ENCODE data around the gene EP400.
A peak's percentile ranks its signal among the peaks of the same experiment; 100 is the strongest.

Gene EP400

GRCh38 chr12:131963381-131963780 lies 13.6 kb downstream of the EP400 start:
- Histone ChIP-seq H3K4me3 (ENCODE audit: control insufficient read depth in 1 of 7, extremely low read depth in 1 of 7, insufficient read depth in 4 of 7, low read depth in 2 of 7, low read length in 6 of 7) (no peak overlapping the region), H3K4me1 (ENCODE audit: control extremely low read depth in 1 of 4, control insufficient read depth in 4 of 4, insufficient read depth in 4 of 4, low read length in 3 of 4) (peaks cover 0 to 2% (median 1%) of the 10 kb centered on the region in 4 experiments), H3K27me3 (replicated peaks in 2 of 5; ENCODE audit: control insufficient read depth in 4 of 5, insufficient read depth in 5 of 5, low read length in 4 of 5) (no peaks in the 10 kb centered on the region), H3K27ac (ENCODE audit: insufficient read depth in 1 of 2, low read depth in 1 of 2, low read length in 2 of 2, poor library complexity in 1 of 2, severe bottlenecking in 2 of 2) (no peak overlapping the region), H3K9me3 (ENCODE audit: control extremely low read depth in 1 of 5, control insufficient read depth in 4 of 5, insufficient read depth in 2 of 5, low read depth in 1 of 5, low read length in 4 of 5) (no peaks in the 10 kb centered on the region), H3K36me3 (ENCODE audit: control insufficient read depth in 4 of 4, insufficient read depth in 4 of 4, low read length in 3 of 4) (peaks cover 6 to 38% (median 15%) of the 10 kb centered on the region in 4 experiments)
- POLR2A ChIA-PET, result no interaction called here
- CTCF ChIA-PET, result interaction anchor here (0.5 to 1.2 kb wide), 2 partner anchors 10 to 11 kb away, joined by 3 to 4 read pairs; no protein-coding TSS in a partner anchor
- DNase-seq, result no peak
- WGBS (ENCODE audit: insufficient coverage), result 74% methylated on average over 3 of the region's 4 CpGs

- ChIA-PET POLR2A (no interaction called here), CTCF (no interaction called here)
- Histone ChIP-seq H3K4me1 (ENCODE audit: control extremely low read depth in 1 of 4, control insufficient read depth in 4 of 4, insufficient read depth in 4 of 4, low read length in 3 of 4) (peaks cover 0 to 2% (median 1%) of the 10 kb centered on the region in 4 experiments), H3K27me3 (replicated peaks in 2 of 5; ENCODE audit: control insufficient read depth in 4 of 5, insufficient read depth in 5 of 5, low read length in 4 of 5) (no peaks in the 10 kb centered on the region), H3K36me3 (ENCODE audit: control insufficient read depth in 4 of 4, insufficient read depth in 4 of 4, low read length in 3 of 4) (peaks cover 6 to 30% (median 12%) of the 10 kb centered on the region in 4 experiments), H3K27ac (ENCODE audit: insufficient read depth in 1 of 2, low read depth in 1 of 2, low read length in 2 of 2, poor library complexity in 1 of 2, severe bottlenecking in 2 of 2) (no peak overlapping the region), H3K4me3 (ENCODE audit: control insufficient read depth in 1 of 7, extremely low read depth in 1 of 7, insufficient read depth in 4 of 7, low read depth in 2 of 7, low read length in 6 of 7) (no peak overlapping the region), H3K9me3 (ENCODE audit: control extremely low read depth in 1 of 5, control insufficient read depth in 4 of 5, insufficient read depth in 2 of 5, low read depth in 1 of 5, low read length in 4 of 5) (no peaks in the 10 kb centered on the region)
- no peak for DNase-seq
- no CpG with 5 or more reads among the region's 2 CpGs for WGBS (ENCODE audit: insufficient coverage)
Observed at GRCh38 chr12:131965073-131965472, 15.3 kb downstream of the EP400 start.

- no peak overlapping the region for H3K27ac ChIP-seq (ENCODE audit: insufficient read depth in 1 of 2, low read depth in 1 of 2, low read length in 2 of 2, poor library complexity in 1 of 2, severe bottlenecking in 2 of 2)
- peaks cover 0 to 9% (median 2%) of the 10 kb centered on the region in 4 experiments for H3K4me1 ChIP-seq (ENCODE audit: control extremely low read depth in 1 of 4, control insufficient read depth in 4 of 4, insufficient read depth in 4 of 4, low read length in 3 of 4)
- H3K9me3 ChIP-seq (ENCODE audit: control extremely low read depth in 1 of 5, control insufficient read depth in 4 of 5, insufficient read depth in 2 of 5, low read depth in 1 of 5, low read length in 4 of 5), result no peaks in the 10 kb centered on the region
- H3K27me3 ChIP-seq (replicated peaks in 2 of 5; ENCODE audit: control insufficient read depth in 4 of 5, insufficient read depth in 5 of 5, low read length in 4 of 5), result no peaks in the 10 kb centered on the region
- no peak overlapping the region for H3K4me3 ChIP-seq (ENCODE audit: control insufficient read depth in 1 of 7, extremely low read depth in 1 of 7, insufficient read depth in 4 of 7, low read depth in 2 of 7, low read length in 6 of 7)
- ChIA-PET POLR2A (no interaction called here), CTCF (no interaction called here)
- DNase-seq, result peak in 1 of 3 donors; percentile 13
- WGBS (ENCODE audit: insufficient coverage), result 29% methylated on average over 1 of the region's 1 CpG
- peaks cover 0 to 7% (median 1%) of the 10 kb centered on the region in 4 experiments for H3K36me3 ChIP-seq (ENCODE audit: control insufficient read depth in 4 of 4, insufficient read depth in 4 of 4, low read length in 3 of 4)
Observed at GRCh38 chr12:131971226-131971625, 21.5 kb downstream of the EP400 start.

- CTCF ChIA-PET, result no interaction called here
Observed at GRCh38 chr12:131975228-131975627, 25.5 kb downstream of the EP400 start.

GRCh38 chr12:131979606-131980005 lies 29.9 kb downstream of the EP400 start:
- Histone ChIP-seq H3K27ac (ENCODE audit: insufficient read depth in 1 of 2, low read depth in 1 of 2, low read length in 2 of 2, poor library complexity in 1 of 2, severe bottlenecking in 2 of 2) (no peak overlapping the region), H3K9me3 (ENCODE audit: control extremely low read depth in 1 of 5, control insufficient read depth in 4 of 5, insufficient read depth in 2 of 5, low read depth in 1 of 5, low read length in 4 of 5) (no peaks in the 10 kb centered on the region), H3K4me3 (ENCODE audit: control insufficient read depth in 1 of 7, extremely low read depth in 1 of 7, insufficient read depth in 4 of 7, low read depth in 2 of 7, low read length in 6 of 7) (no peak overlapping the region), H3K36me3 (ENCODE audit: control insufficient read depth in 4 of 4, insufficient read depth in 4 of 4, low read length in 3 of 4) (peaks cover 5 to 44% (median 37%) of the 10 kb centered on the region in 4 experiments), H3K27me3 (replicated peaks in 2 of 5; ENCODE audit: control insufficient read depth in 4 of 5, insufficient read depth in 5 of 5, low read length in 4 of 5) (no peaks in the 10 kb centered on the region), H3K4me1 (ENCODE audit: control extremely low read depth in 1 of 4, control insufficient read depth in 4 of 4, insufficient read depth in 4 of 4, low read length in 3 of 4) (peaks cover 0 to 5% (median 0%) of the 10 kb centered on the region in 4 experiments)
- ChIA-PET CTCF (interaction anchor here (1.0 to 1.1 kb wide), 2 partner anchors 12 to 142 kb away, joined by 3 read pairs; no protein-coding TSS in a partner anchor), POLR2A (no interaction called here)
- DNase-seq, result no peak
- WGBS (ENCODE audit: insufficient coverage), result 96% methylated on average over 10 of the region's 12 CpGs

More at GRCh38 chr12:131975228-131975627, 25.5 kb downstream of the EP400 start:
- H3K4me3 ChIP-seq (ENCODE audit: control insufficient read depth in 1 of 7, extremely low read depth in 1 of 7, insufficient read depth in 4 of 7, low read depth in 2 of 7, low read length in 6 of 7), result no peak overlapping the region
- H3K27me3 ChIP-seq (replicated peaks in 2 of 5; ENCODE audit: control insufficient read depth in 4 of 5, insufficient read depth in 5 of 5, low read length in 4 of 5), result no peaks in the 10 kb centered on the region
- peaks cover 0 to 16% (median 9%) of the 10 kb centered on the region in 4 experiments for H3K36me3 ChIP-seq (ENCODE audit: control insufficient read depth in 4 of 4, insufficient read depth in 4 of 4, low read length in 3 of 4)
- no peak overlapping the region for H3K27ac ChIP-seq (ENCODE audit: insufficient read depth in 1 of 2, low read depth in 1 of 2, low read length in 2 of 2, poor library complexity in 1 of 2, severe bottlenecking in 2 of 2)
- peaks cover 0 to 9% (median 2%) of the 10 kb centered on the region in 4 experiments for H3K4me1 ChIP-seq (ENCODE audit: control extremely low read depth in 1 of 4, control insufficient read depth in 4 of 4, insufficient read depth in 4 of 4, low read length in 3 of 4)
- H3K9me3 ChIP-seq (ENCODE audit: control extremely low read depth in 1 of 5, control insufficient read depth in 4 of 5, insufficient read depth in 2 of 5, low read depth in 1 of 5, low read length in 4 of 5), result no peaks in the 10 kb centered on the region
- WGBS (ENCODE audit: insufficient coverage), result 91% methylated on average over 8 of the region's 8 CpGs
- POLR2A ChIA-PET, result no interaction called here
- DNase-seq, result no peak

GRCh38 chr12:131980263-131980662 lies 30.5 kb downstream of the EP400 start:
- peaks cover 0 to 8% (median 0%) of the 10 kb centered on the region in 4 experiments for H3K4me1 ChIP-seq (ENCODE audit: control extremely low read depth in 1 of 4, control insufficient read depth in 4 of 4, insufficient read depth in 4 of 4, low read length in 3 of 4)
- ChIA-PET CTCF (interaction anchor here (1.0 to 1.1 kb wide), 2 partner anchors 12 to 143 kb away, joined by 3 read pairs; no protein-coding TSS in a partner anchor), POLR2A (no interaction called here)
- peak; percentile 14 to 26 (median 21) for DNase-seq
- H3K27ac ChIP-seq (ENCODE audit: insufficient read depth in 1 of 2, low read depth in 1 of 2, low read length in 2 of 2, poor library complexity in 1 of 2, severe bottlenecking in 2 of 2), result no peak overlapping the region
- WGBS (ENCODE audit: insufficient coverage), result 88% methylated on average over 2 of the region's 3 CpGs
- peaks cover 6 to 44% (median 39%) of the 10 kb centered on the region in 4 experiments for H3K36me3 ChIP-seq (ENCODE audit: control insufficient read depth in 4 of 4, insufficient read depth in 4 of 4, low read length in 3 of 4)
- H3K27me3 ChIP-seq (replicated peaks in 2 of 5; ENCODE audit: control insufficient read depth in 4 of 5, insufficient read depth in 5 of 5, low read length in 4 of 5), result no peaks in the 10 kb centered on the region
- no peaks in the 10 kb centered on the region for H3K9me3 ChIP-seq (ENCODE audit: control extremely low read depth in 1 of 5, control insufficient read depth in 4 of 5, insufficient read depth in 2 of 5, low read depth in 1 of 5, low read length in 4 of 5)
- no peak overlapping the region for H3K4me3 ChIP-seq (ENCODE audit: control insufficient read depth in 1 of 7, extremely low read depth in 1 of 7, insufficient read depth in 4 of 7, low read depth in 2 of 7, low read length in 6 of 7)

GRCh38 chr12:131981388-131981787 lies 31.6 kb downstream of the EP400 start:
- Histone ChIP-seq H3K4me3 (ENCODE audit: control insufficient read depth in 1 of 7, extremely low read depth in 1 of 7, insufficient read depth in 4 of 7, low read depth in 2 of 7, low read length in 6 of 7) (no peak overlapping the region), H3K27ac (ENCODE audit: insufficient read depth in 1 of 2, low read depth in 1 of 2, low read length in 2 of 2, poor library complexity in 1 of 2, severe bottlenecking in 2 of 2) (no peak overlapping the region), H3K4me1 (ENCODE audit: control extremely low read depth in 1 of 4, control insufficient read depth in 4 of 4, insufficient read depth in 4 of 4, low read length in 3 of 4) (peaks cover 0 to 9% (median 0%) of the 10 kb centered on the region in 4 experiments), H3K36me3 (ENCODE audit: control insufficient read depth in 4 of 4, insufficient read depth in 4 of 4, low read length in 3 of 4) (peaks cover 7 to 53% (median 44%) of the 10 kb centered on the region in 4 experiments), H3K27me3 (replicated peaks in 2 of 5; ENCODE audit: control insufficient read depth in 4 of 5, insufficient read depth in 5 of 5, low read length in 4 of 5) (no peaks in the 10 kb centered on the region), H3K9me3 (ENCODE audit: control extremely low read depth in 1 of 5, control insufficient read depth in 4 of 5, insufficient read depth in 2 of 5, low read depth in 1 of 5, low read length in 4 of 5) (no peaks in the 10 kb centered on the region)
- DNase-seq, result no peak
- WGBS (ENCODE audit: insufficient coverage), result 97% methylated on average over 9 of the region's 10 CpGs
- CTCF ChIA-PET, result no interaction called here
- POLR2A ChIA-PET, result no interaction called here

Data from common myeloid progenitor, CD34-positive (primary cell).